IPS DF 19.7 (cell line): ENCODE results near the gene CMAS.
"Not testable (repeated sequence)": the region's sequence is repeated elsewhere in the genome, so short reads cannot be mapped to it uniquely, and the experiment has no call there.

Source experiments
- DNase-seq: peaks from one replicate; pipeline ENCODE4 v3.0.0-alpha.2; 2013; ENCODE audit warnings: low read depth, low spot score

Gene CMAS

DNA sequence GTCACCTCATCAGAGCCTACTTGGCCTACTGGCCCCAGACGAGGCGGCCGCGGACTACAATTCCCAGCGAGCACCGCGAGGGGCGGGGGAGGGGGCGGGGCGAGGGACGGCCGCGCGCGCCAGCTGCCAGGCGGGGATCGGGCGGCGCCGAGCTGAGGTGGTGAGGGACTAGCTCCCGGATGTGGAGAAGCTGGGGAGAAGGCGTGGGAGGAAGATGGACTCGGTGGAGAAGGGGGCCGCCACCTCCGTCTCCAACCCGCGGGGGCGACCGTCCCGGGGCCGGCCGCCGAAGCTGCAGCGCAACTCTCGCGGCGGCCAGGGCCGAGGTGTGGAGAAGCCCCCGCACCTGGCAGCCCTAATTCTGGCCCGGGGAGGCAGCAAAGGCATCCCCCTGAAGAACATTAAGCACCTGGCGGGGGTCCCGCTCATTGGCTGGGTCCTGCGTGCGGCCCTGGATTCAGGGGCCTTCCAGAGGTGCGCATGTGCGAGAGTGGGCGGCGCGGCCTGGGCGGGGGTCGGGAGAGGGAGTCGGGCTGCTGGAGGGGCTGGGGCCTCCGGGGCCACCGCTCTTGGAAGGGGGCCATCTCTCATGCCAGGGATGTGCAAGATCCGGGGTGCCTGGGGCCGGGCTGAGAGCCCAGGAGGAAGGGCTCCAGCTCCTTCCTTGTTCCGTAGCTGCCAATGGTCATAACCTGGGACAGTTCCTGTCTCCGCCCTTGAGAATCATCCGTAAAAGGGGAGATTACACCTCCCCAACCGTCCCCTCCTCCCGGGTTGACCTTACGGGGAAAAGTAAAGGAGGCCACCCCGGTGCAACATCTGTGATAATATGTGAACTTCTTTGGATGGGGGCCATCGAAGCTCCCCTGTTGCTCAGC, at the start of gene CMAS:
CMAS (plus strand) TSS at position 129 of the 878 bp plus-strand sequence; CDS start at position 215, 86 bp downstream.
- no peak for DNase-seq

DNA sequence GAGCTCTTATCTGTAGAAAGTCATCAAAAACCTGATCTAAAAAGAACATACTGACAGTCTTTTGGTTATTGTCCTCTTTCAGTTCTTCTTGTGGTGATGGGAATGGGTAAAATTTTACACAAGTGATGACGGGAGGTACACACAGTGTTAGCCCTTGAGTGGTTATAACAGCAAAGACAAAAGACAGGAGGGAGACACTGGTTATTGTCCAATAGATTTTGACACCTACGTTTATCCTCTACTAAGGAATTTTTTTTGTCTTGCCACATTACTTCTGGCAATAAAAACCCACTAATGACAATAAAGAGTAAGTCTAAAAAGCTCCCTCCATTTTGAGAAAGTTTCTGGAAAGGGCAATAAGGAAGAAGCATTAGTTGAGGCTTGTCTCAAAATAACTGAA, 47.7 kb upstream of the CMAS start:
- DNase-seq, result no peak

DNA sequence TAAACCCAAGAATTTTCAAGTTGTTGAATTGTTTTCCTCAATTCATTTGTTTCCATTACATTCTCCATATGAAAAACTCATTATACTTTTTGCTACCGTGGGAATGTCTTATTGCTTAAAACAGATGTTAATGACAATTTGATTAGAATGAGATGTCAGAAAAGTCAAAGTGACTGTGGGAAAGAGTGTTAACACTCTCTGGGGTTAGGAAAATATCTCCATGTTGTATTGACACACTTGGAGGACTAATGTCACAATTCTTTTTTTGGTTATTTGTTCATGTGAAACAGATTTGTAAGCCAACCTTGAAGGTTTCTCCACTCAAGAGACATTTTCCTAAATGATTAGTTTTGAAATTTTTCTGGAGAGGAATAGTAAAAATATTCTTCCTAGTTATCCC, 47.2 kb upstream of the CMAS start:
- no peak for DNase-seq

DNA sequence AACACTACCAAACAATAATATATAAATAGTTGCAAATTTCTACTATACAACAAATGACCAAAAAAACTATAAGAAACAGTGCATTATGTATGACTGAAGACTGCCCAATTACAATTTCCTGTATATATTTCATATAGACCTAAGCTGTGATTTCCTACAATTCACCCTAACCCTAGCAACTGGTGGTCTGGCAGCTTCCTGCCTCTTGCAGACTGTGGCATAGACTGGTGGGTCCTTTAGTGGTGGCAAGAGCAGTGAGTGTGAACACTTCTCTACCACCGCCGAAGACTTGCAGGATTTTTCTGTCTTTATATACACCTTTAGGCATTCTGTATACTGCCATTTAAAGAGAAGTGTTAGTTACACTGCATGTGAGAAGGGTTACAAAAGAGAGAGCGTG, 43.6 kb upstream of the CMAS start:
- no peak for DNase-seq

DNA sequence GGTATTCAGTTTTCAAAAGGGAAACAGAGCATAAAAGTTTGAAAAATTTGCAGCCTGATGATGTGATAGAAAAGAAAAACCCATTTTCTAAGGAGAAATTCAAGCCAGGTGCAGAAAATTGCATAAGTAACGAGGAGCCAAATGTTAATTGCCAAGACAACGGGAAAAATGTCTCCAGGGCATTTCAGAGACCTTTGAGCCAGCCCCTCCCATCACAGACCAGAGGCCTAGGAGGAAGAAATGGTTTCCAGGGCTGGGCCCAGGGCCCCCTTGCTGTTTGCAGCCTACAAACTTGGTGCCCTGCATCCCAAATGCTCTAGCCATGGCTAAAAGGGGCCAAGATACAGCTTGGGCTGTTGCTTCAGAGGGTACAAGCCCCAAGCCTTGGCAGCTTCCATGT, 38.2 kb upstream of the CMAS start:
- DNase-seq, result not testable (repeated sequence)

DNA sequence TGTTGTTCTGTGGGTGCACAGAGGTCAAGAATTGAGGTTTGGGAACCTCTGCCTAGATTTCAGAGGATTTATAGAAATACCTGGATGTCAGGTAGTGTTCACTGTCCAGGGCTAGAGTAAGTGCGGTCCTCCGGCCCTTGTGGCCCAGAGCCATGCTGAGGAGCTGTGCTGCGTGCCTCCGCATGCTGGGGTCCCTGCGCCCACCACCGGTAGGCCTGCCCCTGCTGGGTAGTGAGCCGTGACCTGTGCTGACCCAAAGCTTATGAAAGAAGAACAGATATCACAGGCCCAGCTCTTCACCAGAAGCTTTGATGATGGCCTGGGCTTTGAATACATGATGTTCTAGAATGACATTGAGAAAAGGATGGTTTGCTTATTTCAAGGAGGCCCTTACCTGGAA, 37.8 kb upstream of the CMAS start:
- no peak for DNase-seq

DNA sequence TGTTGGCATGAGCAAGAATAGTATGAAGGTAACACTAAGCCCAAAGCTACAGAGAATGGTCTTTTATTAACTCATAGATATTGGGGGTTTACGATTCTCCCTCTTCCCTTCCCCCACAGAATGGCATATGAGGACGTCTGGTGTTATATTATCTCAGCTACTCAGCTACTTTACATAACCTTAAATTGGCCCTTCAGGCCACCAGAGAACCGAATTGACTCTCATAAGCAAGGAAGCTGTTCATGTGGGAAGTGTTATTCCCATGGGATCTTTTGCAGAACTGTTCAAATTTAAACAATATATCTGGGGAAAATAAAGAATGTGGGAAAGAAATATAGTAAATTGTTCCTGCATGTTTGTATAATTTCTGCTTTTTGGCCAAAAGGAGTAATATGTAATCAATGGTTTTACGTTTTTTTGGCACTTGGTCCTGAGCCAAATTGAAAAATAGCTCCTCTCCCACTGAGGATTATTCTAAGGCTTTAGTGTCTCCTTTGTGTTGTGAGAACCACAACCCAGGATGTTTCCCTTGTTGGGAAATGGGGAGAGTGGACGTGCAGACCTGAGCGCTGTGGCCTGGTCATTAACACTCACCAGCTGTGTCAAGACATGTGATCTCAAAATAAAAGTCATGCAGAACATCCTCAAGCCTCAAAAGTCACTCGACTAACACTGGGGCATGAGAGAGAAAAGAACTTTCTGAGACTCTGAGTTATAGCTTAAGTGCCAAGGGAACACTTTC, 31.8 kb upstream of the CMAS start:
- DNase-seq, result no peak

DNA sequence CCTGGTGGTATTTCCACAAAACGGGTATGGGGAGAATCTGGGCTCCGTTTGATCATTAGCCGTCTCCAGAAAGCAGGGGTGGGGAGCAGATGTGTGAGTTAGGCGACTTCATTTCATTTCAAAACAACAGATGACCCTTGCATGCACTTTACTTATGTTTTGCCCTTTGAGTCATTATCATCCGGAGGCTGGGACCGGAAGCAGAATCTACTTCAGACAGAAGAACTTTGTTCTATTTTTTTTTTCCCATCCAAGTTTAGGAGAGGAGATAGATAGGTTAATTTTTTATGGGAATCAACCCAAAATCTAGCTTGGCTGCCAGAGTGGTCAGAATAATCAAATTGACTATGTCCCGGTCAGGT, 31.3 kb upstream of the CMAS start:
- DNase-seq, result no peak

DNA sequence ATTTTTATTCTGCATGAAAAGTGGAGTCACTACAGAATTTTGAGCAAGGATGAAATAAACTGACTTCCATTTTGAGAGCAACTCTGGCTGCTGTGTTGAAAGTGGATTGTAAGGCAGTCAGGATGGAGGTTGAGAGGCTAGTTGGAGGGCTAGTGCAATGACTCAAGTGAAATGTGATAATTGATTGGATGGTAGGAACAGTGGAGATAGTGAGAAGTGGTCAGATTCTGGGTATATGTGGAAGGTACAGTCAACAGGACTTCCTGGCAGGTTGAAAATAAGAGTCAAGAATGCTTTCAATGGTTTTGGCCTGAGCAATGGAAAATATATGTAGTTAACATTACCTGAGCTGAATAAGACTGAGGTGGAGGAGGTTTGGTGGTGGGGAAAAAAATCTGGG, 29.0 kb upstream of the CMAS start:
- DNase-seq, result no peak

DNA sequence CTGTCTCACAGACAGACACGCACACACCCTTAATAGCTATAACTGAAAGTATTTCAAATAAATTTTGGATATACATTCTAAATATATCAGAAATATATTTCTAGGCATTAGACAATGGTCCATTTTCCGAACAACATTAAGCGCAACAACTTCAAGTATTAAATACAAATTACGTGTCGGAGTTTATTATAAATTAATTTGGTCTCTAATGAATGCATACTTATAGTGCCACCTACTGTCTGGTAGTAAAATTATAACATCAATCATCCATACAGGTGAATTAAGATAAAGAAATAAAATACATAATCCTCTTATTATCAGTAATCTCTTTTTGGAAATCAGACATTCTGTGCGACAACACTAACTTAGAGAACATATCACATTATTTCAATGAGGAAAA, 27.2 kb upstream of the CMAS start:
- no peak for DNase-seq

DNA sequence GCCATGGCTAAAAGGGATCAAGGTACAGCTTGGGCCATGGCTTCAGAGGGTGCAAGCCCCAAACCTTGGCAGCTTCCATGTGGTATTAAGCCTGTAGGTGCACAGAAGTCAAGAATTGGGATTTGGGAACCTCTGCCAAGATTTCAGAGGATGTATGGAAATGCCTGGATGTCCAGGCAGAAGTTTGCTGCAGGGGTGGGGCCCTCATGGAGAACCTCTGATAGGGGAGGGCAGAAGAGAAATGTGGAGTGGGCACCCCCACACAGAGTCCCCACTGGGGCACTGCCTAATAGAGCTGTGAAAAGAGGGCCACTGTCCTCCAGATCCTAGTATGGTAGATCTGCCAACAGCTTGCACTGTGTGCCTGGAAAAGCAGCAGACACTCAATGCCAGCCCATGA, 22.5 kb upstream of the CMAS start:
- not testable (repeated sequence) for DNase-seq

DNA sequence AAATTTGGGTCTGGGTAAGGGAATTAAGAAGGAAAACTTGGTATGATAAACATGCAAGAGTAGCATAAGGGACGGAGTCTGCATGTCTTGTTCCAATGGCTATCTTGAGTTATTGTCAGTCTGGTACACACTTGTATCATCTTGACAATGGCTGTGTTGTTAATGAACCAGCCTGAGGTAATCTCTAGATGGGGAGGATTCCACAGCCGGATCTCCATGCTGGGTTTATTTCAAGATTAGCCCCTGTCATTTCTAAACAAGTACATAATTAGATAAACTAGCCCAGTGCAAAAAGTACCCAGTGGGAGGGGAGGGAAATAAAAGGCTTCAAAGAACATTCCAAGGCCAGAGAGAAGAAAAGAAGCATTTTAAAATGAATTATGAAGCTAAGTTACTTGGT, 16.5 kb upstream of the CMAS start:
- DNase-seq, result no peak

DNA sequence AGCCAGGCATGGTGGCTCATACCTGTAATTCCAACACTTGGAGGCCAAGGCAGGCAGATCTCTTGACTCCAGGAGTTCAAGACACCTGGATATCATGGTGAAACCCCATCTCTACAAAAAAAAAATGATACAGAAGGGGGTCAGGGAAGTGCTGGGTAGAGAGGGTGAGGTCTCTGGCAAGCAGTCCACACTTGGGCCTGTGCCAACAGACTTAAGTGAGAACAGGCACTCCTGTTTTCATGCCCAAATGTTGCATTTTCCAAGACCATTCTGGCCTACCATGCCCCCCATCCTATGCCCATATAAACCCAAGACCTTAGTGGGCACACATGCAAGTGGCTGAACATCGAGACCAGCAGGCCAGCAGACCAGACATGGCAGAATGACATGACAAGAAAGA, 16.0 kb upstream of the CMAS start:
- no peak for DNase-seq

DNA sequence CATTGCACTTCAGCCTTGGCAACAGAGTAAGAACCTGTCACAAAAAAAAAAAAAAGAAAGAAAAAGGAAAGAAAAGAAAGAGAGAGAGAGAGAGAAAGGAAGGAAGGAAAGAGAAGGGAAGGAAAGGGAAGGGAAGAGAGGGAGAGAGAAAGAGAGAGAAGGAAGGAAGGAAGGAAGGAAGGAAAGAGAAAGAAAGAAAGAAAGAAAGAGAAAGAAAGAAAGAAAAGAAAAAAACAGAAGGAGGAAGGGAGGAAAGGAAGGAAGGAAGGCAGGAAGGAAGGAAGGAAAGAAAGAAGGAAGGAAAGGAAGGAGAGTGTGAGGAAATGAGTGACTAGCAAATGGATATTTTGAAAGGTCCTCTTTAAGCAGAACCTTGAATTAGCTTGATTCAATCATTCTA, 13.3 kb upstream of the CMAS start:
- no peak for DNase-seq

DNA sequence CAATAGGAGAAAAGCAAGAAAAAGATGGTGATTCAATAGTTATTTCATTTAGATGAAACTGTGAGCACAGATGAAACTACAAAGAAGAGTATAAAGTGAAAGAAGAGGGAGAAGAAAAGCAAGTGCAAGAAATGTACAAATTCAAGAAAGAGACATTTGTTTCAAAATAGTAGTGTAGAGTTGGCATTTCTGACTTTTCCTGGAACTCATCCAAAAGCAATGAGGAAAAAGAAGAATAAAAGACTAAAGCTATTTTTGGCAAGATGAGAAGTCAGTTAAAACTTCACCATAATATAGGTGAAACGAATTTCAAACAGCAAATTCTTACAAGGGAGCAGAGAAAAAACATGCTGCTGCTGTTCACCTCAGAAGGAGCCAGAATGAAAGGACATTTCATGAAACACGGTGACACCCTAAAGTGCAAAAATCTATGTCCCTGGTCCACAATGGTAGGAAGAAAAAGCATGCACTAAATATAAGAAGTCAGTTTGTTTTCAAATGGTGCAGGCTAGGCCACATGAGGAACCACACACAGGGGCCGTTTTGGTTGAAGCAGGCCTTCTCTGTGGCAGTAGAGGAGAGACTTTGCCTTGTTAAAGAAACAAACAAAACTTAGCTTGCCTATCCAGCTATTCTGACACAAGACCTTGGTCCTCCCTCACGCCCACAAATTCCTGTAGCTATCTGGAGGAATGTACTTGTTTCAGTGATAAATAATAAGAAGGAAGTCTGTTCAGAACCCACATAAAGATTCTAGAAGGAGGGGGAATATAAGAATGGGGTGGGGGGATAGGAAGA, 11.1 kb upstream of the CMAS start:
- no peak for DNase-seq

DNA sequence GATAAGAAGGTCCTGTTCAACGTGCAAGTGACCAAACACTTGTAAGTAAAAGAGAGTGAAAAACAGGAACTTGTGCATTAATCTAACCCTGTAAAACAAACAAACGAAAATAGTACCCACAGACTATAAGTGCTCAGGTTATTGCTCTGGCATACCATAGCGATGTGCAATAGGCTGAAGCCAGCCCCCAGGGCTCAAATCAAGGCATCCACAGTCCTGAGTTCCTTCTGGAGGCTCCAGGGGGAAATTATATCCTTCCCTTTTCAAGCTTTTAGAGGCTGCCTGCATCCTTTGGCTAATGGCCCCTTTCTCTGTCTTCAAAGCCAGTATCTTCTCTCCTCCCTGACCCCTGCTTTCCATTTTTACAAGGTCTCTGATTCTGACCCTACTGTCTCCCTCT, 8.1 kb upstream of the CMAS start:
- DNase-seq, result no peak

DNA sequence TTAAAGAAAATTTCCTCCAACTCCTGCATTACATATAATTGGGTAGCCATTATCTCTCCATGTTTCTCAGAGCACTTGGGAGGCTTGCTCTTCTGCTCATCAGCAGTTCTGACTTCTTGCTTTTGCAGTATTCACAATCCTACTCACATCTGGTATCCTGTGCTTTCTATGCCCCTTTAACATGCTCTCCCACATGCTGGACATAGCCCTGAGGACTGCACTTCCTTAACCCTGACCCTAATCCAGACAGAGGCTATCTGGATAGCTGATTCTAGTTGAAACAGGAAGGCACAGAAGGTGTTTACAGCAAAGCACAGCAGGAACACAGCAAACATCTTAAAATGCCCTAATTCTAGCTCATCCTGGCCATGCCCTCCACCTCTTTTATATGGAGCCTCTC, 7.3 kb upstream of the CMAS start:
- DNase-seq, result no peak

DNA sequence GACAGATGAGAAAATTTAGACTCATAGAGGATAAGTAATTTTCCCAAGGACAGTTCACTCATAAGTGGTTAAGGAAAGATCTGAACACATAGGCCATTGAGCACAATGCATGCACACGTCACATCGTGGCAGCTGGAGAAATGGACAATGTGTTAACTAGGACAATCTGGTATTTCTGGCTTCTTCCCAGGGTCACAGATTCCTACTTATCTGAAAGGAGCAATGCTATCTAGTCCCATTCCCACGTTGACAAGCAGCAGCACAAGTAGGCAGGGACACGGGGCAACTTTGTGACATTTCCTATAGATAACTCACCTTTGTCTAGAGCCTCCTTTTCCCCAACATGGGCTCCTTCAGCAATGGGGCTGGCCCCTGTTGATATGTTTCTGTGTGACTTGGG, 6.7 kb upstream of the CMAS start:
- no peak for DNase-seq

DNA sequence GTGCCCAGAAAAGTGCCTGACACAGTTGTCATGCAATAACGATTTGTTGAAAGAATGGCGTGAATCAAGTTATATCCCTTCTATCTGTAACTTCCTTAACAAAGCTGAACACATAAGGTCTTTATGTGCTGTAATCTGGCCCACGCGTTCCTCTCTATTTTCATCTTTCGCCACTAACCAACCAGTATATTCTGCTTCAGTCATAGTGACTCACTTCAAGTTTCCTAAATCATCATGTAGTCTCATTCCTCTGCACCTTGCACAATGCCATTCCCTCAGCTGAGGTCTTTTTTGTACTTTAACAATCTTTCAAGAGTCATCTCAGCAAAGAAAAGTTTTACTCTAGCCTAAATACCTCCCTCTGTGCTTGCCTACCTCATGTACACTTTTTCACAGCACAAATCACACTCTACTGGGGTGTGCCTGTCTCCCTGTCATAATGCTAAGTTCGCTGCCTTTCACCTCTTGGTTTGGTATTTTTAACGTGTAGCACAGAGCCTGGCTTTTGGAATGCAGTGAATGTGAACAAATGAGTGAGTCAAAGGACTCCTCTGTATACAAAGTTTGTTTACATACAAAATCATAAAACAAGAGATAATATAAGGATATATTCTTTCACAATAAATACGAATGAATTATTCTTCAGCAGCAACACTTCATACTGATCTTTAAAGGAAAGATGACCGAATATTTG, 2.9 kb upstream of the CMAS start:
- DNase-seq, result no peak

DNA sequence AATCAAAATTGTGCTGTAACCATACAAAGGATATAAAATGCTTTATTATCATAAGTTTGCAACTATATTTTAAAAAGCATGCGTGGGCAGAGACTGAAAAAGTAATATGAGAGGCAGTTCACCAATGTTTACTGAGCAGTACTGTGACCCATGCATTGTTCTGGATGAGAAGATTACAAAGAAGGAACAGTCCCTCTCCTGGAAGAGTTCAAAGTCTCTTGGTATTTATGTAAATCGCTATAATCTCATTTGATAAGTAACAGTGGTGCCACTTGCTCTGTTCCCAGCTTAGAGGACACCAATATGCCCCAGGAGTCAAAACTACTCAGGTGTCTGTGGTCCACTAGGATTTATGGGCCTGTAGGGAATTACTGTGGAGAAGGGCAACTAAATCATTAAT, 2.1 kb upstream of the CMAS start:
- no peak for DNase-seq

DNA sequence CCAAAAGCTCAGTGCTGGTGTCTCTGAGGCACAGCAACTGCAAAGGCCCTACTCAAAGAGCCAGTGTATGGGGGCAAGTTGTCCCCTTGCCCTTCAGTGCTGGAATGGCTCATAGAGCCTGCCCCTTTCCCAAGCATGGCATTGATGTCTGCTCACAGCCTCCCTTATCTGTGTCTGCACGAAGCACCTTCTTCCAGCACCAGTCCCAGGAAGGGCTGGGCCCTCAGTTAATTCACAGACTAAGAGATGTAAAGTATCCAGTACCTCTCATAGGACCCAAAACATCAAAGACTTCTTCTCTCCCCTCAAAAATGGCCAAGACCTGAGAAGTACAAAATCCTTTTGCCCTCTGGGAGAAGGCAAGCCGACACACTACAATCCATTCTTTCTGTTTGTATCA, 1.6 kb upstream of the CMAS start:
- DNase-seq, result no peak

DNA sequence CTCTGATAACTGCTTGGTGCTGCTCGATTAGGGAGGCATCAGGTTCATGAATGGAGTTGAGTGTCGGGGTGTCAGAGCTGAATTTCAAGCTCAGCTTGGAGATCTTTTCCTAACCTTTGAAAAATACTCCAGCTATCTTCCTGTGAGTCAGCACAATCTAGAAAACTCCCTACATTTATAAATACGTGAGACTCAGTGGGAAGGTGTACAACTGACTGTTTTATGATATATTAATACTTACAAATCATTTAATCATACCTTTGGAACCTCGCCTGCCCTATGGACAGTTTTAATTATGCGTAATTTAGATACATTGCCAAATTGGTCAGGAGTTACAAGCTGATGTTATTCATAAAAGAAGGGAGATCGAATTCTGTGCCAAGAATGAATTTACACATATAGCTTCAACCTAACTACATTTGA, 961 bp downstream of the CMAS start:
- DNase-seq, result no peak
